ENCODE data around the gene ITPR3. TPM values are rescaled to one million over a fixed set of nuclear protein-coding genes. Genes with fewer than 3 reads are reported as not detected.

ITPR3 gene
- total RNA-seq, 2 donors from 2014 or later = 21.8 to 99.1 TPM

GRCh38 chr6:33725891-33726673 is 105.0 kb downstream of the ITPR3 start:
- H3K27me3 ChIP-seq (replicated peaks; ENCODE audit: insufficient read depth) = no peaks in the 10 kb centered on the region
- peaks cover 9% of the 10 kb centered on the region for H3K4me1 ChIP-seq (replicated peaks)
- no peaks in the 10 kb centered on the region for H3K36me3 ChIP-seq
- intact Hi-C loops (cut with DNase I) = no loop called here
- WGBS = 75% methylated on average over 7 of the region's 7 CpGs
- peak overlapping the region in 1 of 2 donors; percentile 12 for H3K27ac ChIP-seq
- TF ChIP-seq POLR2A (IDR thresholded peaks at IDR 0.05) = no peak
- no peak for TF ChIP-seq CTCF (IDR thresholded peaks at IDR 0.05)
- TF ChIP-seq POLR2AphosphoS5 (IDR thresholded peaks at IDR 0.05) = no peak
- H3K9me3 ChIP-seq = no peaks in the 10 kb centered on the region
- H3K4me3 ChIP-seq = no peak overlapping the region
- no peak for DNase-seq (ENCODE audit: low spot score)

GRCh38 chr6:33726696-33727095 is 105.6 kb downstream of the ITPR3 start:
- H3K9me3 ChIP-seq = no peaks in the 10 kb centered on the region
- intact Hi-C loops (cut with DNase I) = no loop called here
- H3K4me3 ChIP-seq = no peak overlapping the region
- no peak for DNase-seq (ENCODE audit: low spot score)
- no peaks in the 10 kb centered on the region for H3K27me3 ChIP-seq (replicated peaks; ENCODE audit: insufficient read depth)
- 91% methylated on average over 15 of the region's 15 CpGs for WGBS
- TF ChIP-seq POLR2A (IDR thresholded peaks at IDR 0.05) = no peak
- TF ChIP-seq CTCF (IDR thresholded peaks at IDR 0.05) = no peak
- TF ChIP-seq POLR2AphosphoS5 (IDR thresholded peaks at IDR 0.05) = no peak
- peak overlapping the region in 1 of 2 donors; percentile 29 for H3K27ac ChIP-seq
- H3K36me3 ChIP-seq = no peaks in the 10 kb centered on the region
- H3K4me1 ChIP-seq (replicated peaks) = peaks cover 15% of the 10 kb centered on the region

- intact Hi-C loops (cut with DNase I) = no loop called here
- Histone ChIP-seq H3K4me1 (replicated peaks) (peaks cover 18% of the 10 kb centered on the region), H3K27me3 (replicated peaks; ENCODE audit: insufficient read depth) (no peaks in the 10 kb centered on the region), H3K27ac (peak overlapping the region in 1 of 2 donors; percentile 29), H3K4me3 (no peak overlapping the region), H3K36me3 (no peaks in the 10 kb centered on the region), H3K9me3 (no peaks in the 10 kb centered on the region)
- no peak for TF ChIP-seq POLR2AphosphoS5 (IDR thresholded peaks at IDR 0.05)
- no peak for TF ChIP-seq POLR2A (IDR thresholded peaks at IDR 0.05)
- TF ChIP-seq CTCF (IDR thresholded peaks at IDR 0.05) = no peak
- no peak for DNase-seq (ENCODE audit: low spot score)
- WGBS = 93% methylated on average over 7 of the region's 7 CpGs
Measured at GRCh38 chr6:33727126-33727525, 106.0 kb downstream of the ITPR3 start.

GRCh38 chr6:33727932-33728331 is 106.8 kb downstream of the ITPR3 start:
- intact Hi-C loops (cut with DNase I) = no loop called here
- no peak overlapping the region for H3K4me3 ChIP-seq
- no peak for DNase-seq (ENCODE audit: low spot score)
- H3K9me3 ChIP-seq = no peaks in the 10 kb centered on the region
- 87% methylated on average over 11 of the region's 11 CpGs for WGBS
- peaks cover 22% of the 10 kb centered on the region for H3K4me1 ChIP-seq (replicated peaks)
- H3K36me3 ChIP-seq = no peaks in the 10 kb centered on the region
- TF ChIP-seq CTCF (IDR thresholded peaks at IDR 0.05) (no peak), POLR2A (IDR thresholded peaks at IDR 0.05) (no peak), POLR2AphosphoS5 (IDR thresholded peaks at IDR 0.05) (no peak)
- H3K27ac ChIP-seq = peak overlapping the region in 1 of 2 donors; percentile 16
- no peaks in the 10 kb centered on the region for H3K27me3 ChIP-seq (replicated peaks; ENCODE audit: insufficient read depth)

- intact Hi-C loops (cut with DNase I) = no loop called here
- no peaks in the 10 kb centered on the region for H3K27me3 ChIP-seq (replicated peaks; ENCODE audit: insufficient read depth)
- peak overlapping the region in 1 of 2 donors; percentile 16 for H3K27ac ChIP-seq
- H3K9me3 ChIP-seq = no peaks in the 10 kb centered on the region
- 95% methylated on average over 11 of the region's 11 CpGs for WGBS
- TF ChIP-seq POLR2A (IDR thresholded peaks at IDR 0.05) (no peak), CTCF (IDR thresholded peaks at IDR 0.05) (no peak), POLR2AphosphoS5 (IDR thresholded peaks at IDR 0.05) (no peak)
- H3K4me1 ChIP-seq (replicated peaks) = peaks cover 22% of the 10 kb centered on the region
- no peak for DNase-seq (ENCODE audit: low spot score)
- no peaks in the 10 kb centered on the region for H3K36me3 ChIP-seq
- H3K4me3 ChIP-seq = no peak overlapping the region
Measured at GRCh38 chr6:33728438-33728837, 107.3 kb downstream of the ITPR3 start.

Data from prostate gland (tissue), 2 donors.